Keratinocyte (primary cell): Measurements from ENCODE around the gene CES1. TPM values are rescaled to one million over a fixed set of nuclear protein-coding genes. Genes with fewer than 3 reads are reported as not detected.
A peak's percentile ranks its signal among the peaks of the same experiment; 100 is the strongest.
"Not testable (repeated sequence)": the region's sequence is repeated elsewhere in the genome, so short reads cannot be mapped to it uniquely, and the experiment has no call there.

Experiments used
- DNase-seq: peaks from one replicate; pipeline ENCODE4 v3.0.0-alpha.2; 2011; ENCODE audit warnings: low read depth, missing footprints, low spot score
- FAIRE-seq: peaks from 2 replicates; lab custom pipeline; 2011; peaks lifted over from hg19 to GRCh38; lab: Jason Lieb, UNC
- H2AFZ ChIP-seq: 2 replicates; pipeline ENCODE4 v1.6.0; 2012; ENCODE audit warnings: low read length, control low read depth, inconsistent platforms; ENCODE audit not compliant: control insufficient read depth
- H3K27ac ChIP-seq: 2 replicates; pipeline ENCODE4 v1.5.1; 2011; ENCODE audit warnings: low read length; ENCODE audit not compliant: control insufficient read depth, insufficient read depth
- H3K27me3 ChIP-seq: 3 replicates; pipeline ENCODE4 v1.6.0; 2011; ENCODE audit warnings: low read length; ENCODE audit not compliant: control insufficient read depth, insufficient read depth; ENCODE audit errors: extremely low read depth
- H3K36me3 ChIP-seq, 2 experiments: 2 replicates in 1 of 2; 3 replicates in 1 of 2; pipeline ENCODE4 v1.5.1; 2011; ENCODE audit warnings: low read length in 2 of 2, mild to moderate bottlenecking in 1 of 2; ENCODE audit not compliant: control insufficient read depth in 2 of 2, insufficient read depth in 2 of 2; ENCODE audit errors: extremely low read depth in 1 of 2
- H3K4me1 ChIP-seq: 3 replicates; pipeline ENCODE4 v1.5.1; 2011; ENCODE audit warnings: low read length; ENCODE audit not compliant: control insufficient read depth, insufficient read depth; ENCODE audit errors: extremely low read depth
- H3K4me2 ChIP-seq: 3 replicates; pipeline ENCODE4 v1.6.0; 2011; ENCODE audit warnings: low read depth, low read length; ENCODE audit not compliant: control insufficient read depth, insufficient read depth; ENCODE audit errors: extremely low read depth
- H3K4me3 ChIP-seq, 3 experiments: fragments of 200-600 bp in 1 of 3; sonication (generic) in 1 of 3; 2 replicates in 2 of 3; 3 replicates in 1 of 3; pipeline ENCODE4 v1.5.1; 2011 to 2016; ENCODE audit warnings: low read length in 3 of 3, mild to moderate bottlenecking in 3 of 3, control low read depth in 2 of 3, inconsistent platforms in 1 of 3, low read depth in 1 of 3, mixed read lengths in 1 of 3, mixed run types in 1 of 3, moderate library complexity in 1 of 3; ENCODE audit not compliant: control insufficient read depth in 2 of 3, insufficient read depth in 2 of 3; ENCODE audit errors: extremely low read depth in 1 of 3
- H3K79me2 ChIP-seq: 2 replicates; pipeline ENCODE4 v1.6.0; 2012; ENCODE audit warnings: low read length; ENCODE audit not compliant: control insufficient read depth, insufficient read depth
- H3K9ac ChIP-seq: 3 replicates; pipeline ENCODE4 v1.6.0; 2011; ENCODE audit warnings: low read length; ENCODE audit not compliant: control insufficient read depth, insufficient read depth; ENCODE audit errors: extremely low read depth
- H3K9me1 ChIP-seq: 3 replicates; pipeline ENCODE4 v1.6.0; 2011; ENCODE audit warnings: low read length; ENCODE audit not compliant: control insufficient read depth, insufficient read depth; ENCODE audit errors: extremely low read depth
- H3K9me3 ChIP-seq: 2 replicates; pipeline ENCODE4 v1.5.1; 2012; ENCODE audit warnings: low read depth, low read length; ENCODE audit not compliant: control insufficient read depth
- H4K20me1 ChIP-seq: 3 replicates; pipeline ENCODE4 v1.6.0; 2011; ENCODE audit warnings: low read length; ENCODE audit not compliant: control insufficient read depth, insufficient read depth; ENCODE audit errors: extremely low read depth
- CTCF ChIP-seq, 3 experiments: IDR thresholded peaks in 1 of 3; conservative IDR thresholded peaks in 1 of 3; optimal IDR thresholded peaks in 1 of 3; 2 replicates in 2 of 3; 3 replicates in 1 of 3; pipeline versions ENCODE3 to v1.5.1; 2011; ENCODE audit warnings: low read length in 3 of 3, mild to moderate bottlenecking in 3 of 3, moderate library complexity in 2 of 3, control low read depth in 1 of 3, inconsistent platforms in 1 of 3; ENCODE audit not compliant: insufficient read depth in 2 of 3; ENCODE audit errors: extremely low read depth in 1 of 3
- EZH2 ChIP-seq: IDR thresholded peaks from one replicate; pipeline ENCODE4 v1.6.1; 2012; ENCODE audit warnings: inconsistent platforms, mild to moderate bottlenecking, low read length, moderate library complexity
- dilution Hi-C: fragments of 300-500 bp; cut with MboI; formaldehyde crosslinking; loops from one replicate; pipeline ENCODE4 v1.7.0; 2020; ENCODE audit warnings: low sequenced_read_pairs; ENCODE audit not compliant: extremely low pct_ligation_motif_present
- polyA plus RNA-seq, 5 experiments: library from polyadenylated mRNA; depleted of rRNA in 3 of 5; stranded (reverse) in 3 of 5; stranded (forward) in 1 of 5; unstranded in 1 of 5; fragments of >200 nt; gene quantifications; 1 replicate in 1 of 5; 2 replicates in 3 of 5; 3 replicates in 1 of 5; pipeline versions ENCODE4 v1.2.1 to v1.2.3, GENCODE V29; 2011 to 2012; ENCODE audit warnings: missing spikeins in 2 of 5, low read depth in 1 of 5, low replicate concordance in 1 of 5

Gene CES1
- polyA plus RNA-seq, 1 donor (not counting 4 experiments of a cell fraction or from before 2014, with no cell fraction given) = 0.10 TPM

GRCh38 chr16:55756963-55757362, 75.9 kb downstream of the CES1 start:
- no peaks in the 10 kb centered on the region for H3K9me1 ChIP-seq
- peaks cover 9% of the 10 kb centered on the region for H3K9me3 ChIP-seq
- H3K79me2 ChIP-seq = no peaks in the 10 kb centered on the region
- no peaks in the 10 kb centered on the region for H4K20me1 ChIP-seq
- no peak overlapping the region for H3K4me3 ChIP-seq
- no peak overlapping the region for H2AFZ ChIP-seq
- DNase-seq (no peak), FAIRE-seq (no peak)
- H3K27me3 ChIP-seq = no peaks in the 10 kb centered on the region
- TF ChIP-seq EZH2 (no peak), CTCF (optimal IDR thresholded peaks at IDR 0.05 in 1 of 3, IDR thresholded peaks at IDR 0.05 in 1 of 3, conservative IDR thresholded peaks at IDR 0.05 in 1 of 3; ENCODE audit: extremely low read depth in 1 of 3, insufficient read depth in 2 of 3, low read length in 3 of 3) (no peak)
- no peaks in the 10 kb centered on the region for H3K36me3 ChIP-seq
- no peak overlapping the region for H3K27ac ChIP-seq
- peaks cover 10% of the 10 kb centered on the region for H3K4me1 ChIP-seq
- dilution Hi-C loops = no loop called here
- H3K4me2 ChIP-seq = no peak overlapping the region
- H3K9ac ChIP-seq = no peak overlapping the region

GRCh38 chr16:55754056-55754455, 78.8 kb downstream of the CES1 start:
- no peak for DNase-seq
- peak overlapping the region; percentile 47 for H3K27ac ChIP-seq

GRCh38 chr16:55753145-55753631, 79.7 kb downstream of the CES1 start:
- H4K20me1 ChIP-seq, H2AFZ ChIP-seq, H3K4me3 ChIP-seq, dilution Hi-C loops, H3K9me1 ChIP-seq, H3K9ac ChIP-seq, H3K36me3 ChIP-seq, H3K4me2 ChIP-seq, FAIRE-seq, H3K79me2 ChIP-seq, H3K4me1 ChIP-seq, H3K27me3 ChIP-seq: not testable (repeated sequence)
- Histone ChIP-seq H3K9me3 (peaks cover 12% of the 10 kb centered on the region), H3K27ac (peak overlapping the region; percentile 13)
- DNase-seq = peak; percentile 70

More at GRCh38 chr16:55754056-55754455, 78.8 kb downstream of the CES1 start:
- H2AFZ ChIP-seq = no peak overlapping the region
- no peak for TF ChIP-seq EZH2
- TF ChIP-seq CTCF (optimal IDR thresholded peaks at IDR 0.05 in 1 of 3, IDR thresholded peaks at IDR 0.05 in 1 of 3, conservative IDR thresholded peaks at IDR 0.05 in 1 of 3; ENCODE audit: extremely low read depth in 1 of 3, insufficient read depth in 2 of 3, low read length in 3 of 3) = no peak
- H3K4me1 ChIP-seq = peaks cover 10% of the 10 kb centered on the region
- no peak overlapping the region for H3K4me2 ChIP-seq
- H3K9ac ChIP-seq = no peak overlapping the region
- no peaks in the 10 kb centered on the region for H4K20me1 ChIP-seq
- H3K4me3 ChIP-seq = no peak overlapping the region
- no peaks in the 10 kb centered on the region for H3K27me3 ChIP-seq
- H3K9me1 ChIP-seq = no peaks in the 10 kb centered on the region
- dilution Hi-C loops = no loop called here
- peaks cover 12% of the 10 kb centered on the region for H3K9me3 ChIP-seq
- no peak for FAIRE-seq
- H3K36me3 ChIP-seq = no peaks in the 10 kb centered on the region
- H3K79me2 ChIP-seq = no peaks in the 10 kb centered on the region
